NCI-H1436 (cell line): ENCODE measurements around the gene DYNC1LI2.
A peak's percentile ranks its signal among the peaks of the same experiment; 100 is the strongest.

Experiments used
- DNase-seq: peaks from one replicate; lab custom pipeline; 2025; lab: John Stamatoyannopoulos, UW

DYNC1LI2 gene

DNA sequence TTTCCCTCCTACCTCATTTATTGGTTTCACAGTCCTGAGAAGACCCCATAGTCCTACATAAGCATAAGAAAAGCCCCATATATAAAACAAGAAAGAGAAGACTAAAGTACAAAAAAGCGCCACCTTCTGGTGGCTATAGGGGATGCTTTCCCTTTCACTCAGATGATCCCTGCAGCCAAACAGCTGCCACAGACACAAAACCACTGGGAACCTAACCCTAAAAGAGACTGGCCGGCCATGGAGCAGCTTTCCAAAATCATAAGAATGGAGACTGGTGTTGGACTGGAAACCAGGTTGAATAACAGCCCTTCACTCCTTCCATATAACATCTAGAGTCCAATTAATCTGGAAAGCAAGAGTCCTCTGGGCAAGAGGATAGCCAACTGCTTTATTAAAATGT lies 11.4 kb downstream of the DYNC1LI2 start:
- DNase-seq = no peak

DNA sequence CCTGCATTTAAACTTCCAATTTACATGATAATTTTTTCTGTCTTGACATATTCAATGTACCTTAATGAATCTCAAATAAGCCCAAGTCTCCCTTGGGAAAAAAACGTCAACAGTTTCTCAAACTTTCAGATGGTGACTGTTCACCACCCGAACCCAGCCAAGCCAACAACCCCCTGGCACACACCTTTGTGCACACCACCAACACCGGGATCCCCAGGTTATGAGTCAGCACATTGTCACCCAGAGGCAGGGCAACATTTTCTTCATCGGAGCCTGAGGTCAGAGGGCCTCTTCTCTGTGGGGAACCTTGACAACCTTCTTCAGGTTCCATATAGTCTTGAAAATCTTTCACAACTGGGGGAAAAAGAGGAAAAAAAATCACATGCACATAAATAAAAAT lies 15.5 kb downstream of the DYNC1LI2 start:
- no peak for DNase-seq

DNA sequence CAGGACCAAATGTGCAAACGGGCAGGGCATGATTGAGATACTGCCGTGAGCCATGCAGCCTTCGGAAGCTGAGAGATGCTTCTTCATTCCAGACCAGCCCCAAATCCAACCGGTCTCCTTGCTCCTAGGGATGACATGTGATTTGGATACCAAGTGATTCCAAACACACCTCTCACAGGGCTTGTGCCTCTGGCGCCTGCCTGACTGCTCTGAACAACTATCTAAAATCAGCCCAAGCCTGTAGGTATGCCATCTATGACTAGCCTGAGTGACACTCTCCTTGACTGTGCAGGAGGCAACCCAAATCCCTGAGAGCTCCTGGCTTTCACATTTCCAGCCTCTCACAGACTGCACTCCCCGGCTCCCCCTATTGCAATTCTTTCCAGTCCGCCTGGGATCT lies 20.3 kb downstream of the DYNC1LI2 start:
- no peak for DNase-seq

DNA sequence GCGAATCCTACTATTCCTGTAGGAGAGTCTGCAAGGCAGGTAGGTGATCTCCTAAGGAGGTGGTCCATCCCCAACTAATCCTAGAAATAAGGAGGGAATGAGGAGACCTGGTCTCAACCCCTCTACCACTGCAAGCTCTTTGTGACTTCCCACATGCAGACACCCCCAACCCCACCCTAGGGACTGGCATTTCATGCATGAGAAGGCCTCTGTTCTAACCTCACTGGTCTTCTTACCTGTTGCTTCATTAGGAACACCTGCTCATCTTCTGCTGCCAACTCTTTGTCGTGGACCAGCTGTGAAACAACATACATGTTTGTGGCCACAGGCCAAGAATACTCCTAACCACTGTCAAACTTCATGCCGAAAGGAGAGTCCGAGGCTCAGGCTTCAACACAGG lies 22.6 kb downstream of the DYNC1LI2 start:
- DNase-seq = no peak

DNA sequence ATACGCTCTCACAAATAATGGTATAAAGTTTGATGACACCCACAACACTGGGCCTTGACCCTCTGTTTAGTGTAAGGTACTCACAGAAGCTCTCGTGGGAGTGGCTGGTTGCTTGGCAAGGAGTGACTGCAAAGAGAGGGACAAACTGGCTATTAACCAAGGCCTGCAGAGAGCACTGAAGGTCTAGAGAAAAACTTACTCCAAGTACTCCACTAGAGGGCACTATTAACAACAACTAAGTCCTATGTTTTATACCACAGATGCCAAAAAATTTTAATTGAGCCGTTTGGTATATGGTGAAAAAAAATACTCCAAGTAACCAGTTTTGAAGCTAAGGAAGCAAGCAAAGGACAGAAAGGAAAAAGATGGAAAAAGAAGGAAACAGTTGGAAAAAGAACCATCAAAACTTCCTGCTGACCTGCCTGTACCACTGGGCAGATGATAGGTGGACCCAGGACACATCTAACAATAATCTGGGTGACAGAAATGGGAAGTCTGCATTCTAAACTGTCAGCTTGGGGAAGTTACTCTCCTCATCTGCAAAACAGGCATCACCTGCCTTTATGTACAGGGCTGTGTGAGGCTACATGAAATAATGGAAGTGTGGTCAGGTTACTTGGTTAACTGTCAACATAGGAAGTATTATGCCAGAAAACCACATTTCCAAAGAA lies 23.2 kb downstream of the DYNC1LI2 start:
- peak; percentile 22 for DNase-seq

DNA sequence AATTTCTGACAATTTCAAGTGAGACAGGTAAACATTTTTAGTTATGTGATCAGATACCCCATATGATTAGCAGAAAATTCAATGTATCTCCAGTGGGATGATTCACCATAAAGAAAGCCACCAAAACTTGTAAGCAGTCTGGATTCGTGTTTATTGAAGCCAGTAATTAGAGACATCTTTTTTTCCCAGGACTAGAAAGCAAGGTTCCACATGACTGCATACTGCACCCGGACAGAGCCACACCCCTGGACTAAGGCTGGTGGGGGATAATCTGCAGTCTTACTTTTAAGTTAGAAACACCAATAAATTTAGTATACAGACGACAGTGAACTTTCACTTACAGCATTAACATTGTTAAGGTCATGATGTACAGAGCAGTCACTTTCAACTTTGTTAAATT lies 30.6 kb downstream of the DYNC1LI2 start:
- no peak for DNase-seq

DNA sequence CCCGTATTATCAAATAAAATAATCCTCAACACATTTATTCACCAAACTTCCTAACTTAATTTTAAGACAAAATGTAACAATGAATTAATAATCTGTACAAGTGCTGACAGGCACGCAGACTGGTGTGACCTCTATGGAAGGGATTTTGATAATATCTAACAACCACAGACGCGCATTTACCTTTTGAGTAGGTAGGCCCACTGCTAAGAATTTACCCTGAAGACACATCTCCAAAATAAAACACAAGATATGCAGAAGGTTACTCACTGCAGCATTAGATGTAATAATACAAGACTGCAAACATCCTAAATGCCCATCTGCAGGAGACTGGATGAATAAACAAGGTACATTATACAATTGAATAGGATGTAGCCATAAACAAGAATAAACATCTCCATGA lies 32.2 kb downstream of the DYNC1LI2 start:
- DNase-seq = no peak

DNA sequence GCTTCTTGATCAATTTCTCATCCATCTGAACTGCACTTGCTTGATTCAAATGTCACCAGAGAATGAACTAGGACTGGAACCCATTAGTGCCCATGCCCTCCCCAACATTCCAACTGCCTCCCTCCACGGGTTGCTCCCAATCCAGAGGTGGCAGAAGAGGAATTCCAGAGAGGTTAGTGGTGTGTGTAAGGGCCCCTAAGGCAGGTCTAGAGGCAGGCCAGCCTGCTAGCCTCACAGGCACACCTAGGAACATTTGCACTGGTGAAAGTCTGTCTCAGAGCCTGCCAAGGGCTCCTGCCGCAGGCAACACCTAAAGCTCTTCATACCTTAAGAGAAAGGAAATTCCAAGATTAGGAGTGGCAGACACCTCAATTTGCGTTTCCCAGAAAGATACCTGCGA lies 33.6 kb downstream of the DYNC1LI2 start:
- DNase-seq = no peak

DNA sequence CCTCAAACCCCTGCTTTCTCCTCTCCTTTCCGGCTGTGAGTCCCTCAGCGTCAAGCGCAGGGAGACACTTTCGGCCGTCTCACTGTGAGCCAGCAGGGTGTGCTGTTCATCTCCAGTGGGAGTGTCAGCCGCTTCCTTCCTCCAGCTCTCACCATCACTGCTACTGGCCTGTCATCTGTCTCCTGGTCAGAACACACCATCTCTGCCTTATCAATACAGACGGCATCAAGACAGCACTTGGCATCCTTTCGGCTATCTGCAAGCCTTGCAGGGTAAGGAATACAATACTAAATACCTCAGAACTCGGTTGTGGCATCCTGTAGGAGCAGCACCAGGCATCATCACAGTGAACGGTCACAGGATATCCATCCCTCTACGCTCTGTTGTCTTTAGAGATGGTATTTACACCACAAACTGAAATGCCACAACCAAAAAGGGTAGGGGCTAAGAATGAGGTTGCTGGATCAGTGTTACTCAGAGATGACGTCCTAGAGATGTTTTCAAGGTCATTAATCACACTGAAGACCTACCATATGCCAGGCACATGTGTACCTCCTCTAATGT lies 34.2 kb downstream of the DYNC1LI2 start:
- no peak for DNase-seq

DNA sequence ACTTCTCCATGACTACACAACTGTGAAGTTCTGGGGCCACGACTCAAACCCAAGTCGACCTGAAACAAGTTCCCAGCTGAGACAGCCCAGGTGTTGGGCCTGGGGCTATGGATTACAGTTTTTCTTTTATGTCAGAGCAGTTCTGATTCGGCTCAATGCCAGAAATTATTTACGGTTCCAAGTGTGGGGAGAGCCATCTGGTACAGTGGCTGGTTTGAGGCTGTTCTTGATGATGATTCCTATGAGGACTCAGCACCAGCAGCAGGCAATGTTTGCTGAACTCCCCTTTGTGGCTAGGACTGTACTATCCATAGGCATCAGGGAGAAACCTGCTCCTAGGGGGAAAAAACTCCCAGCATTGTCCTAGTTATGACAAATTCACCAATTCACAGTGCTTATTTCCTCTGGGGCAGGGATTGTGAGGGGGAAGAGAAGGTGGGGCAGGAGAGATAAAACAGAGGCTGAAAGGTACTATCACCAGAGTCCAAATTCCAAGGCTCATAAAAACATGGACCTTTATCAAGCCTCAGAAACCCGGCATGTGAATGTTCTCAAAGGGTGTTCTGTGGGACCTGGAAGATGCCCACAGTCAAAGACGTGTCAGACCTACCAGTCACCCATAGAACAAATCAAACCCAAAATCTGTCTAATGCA lies 36.6 kb downstream of the DYNC1LI2 start:
- no peak for DNase-seq

DNA sequence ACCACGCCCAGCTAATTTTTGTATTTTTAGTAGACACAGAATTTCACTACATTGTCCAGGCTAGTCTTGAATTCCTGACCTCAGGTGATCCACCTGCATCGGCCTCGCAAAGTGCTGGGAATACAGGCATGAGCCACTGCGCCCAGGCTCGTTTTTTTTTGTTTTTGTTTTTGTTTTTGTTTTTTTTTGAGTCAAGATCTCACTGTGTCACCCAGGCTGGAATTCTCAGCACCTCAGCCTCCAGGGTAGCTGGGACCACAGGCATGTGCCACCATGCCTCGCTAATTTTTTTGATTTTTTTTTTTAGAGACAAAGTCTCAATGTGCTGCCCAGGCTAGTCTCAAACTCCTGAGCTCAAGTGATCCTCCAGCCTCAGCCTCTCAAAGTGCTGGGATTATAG lies 37.3 kb downstream of the DYNC1LI2 start:
- no peak for DNase-seq

DNA sequence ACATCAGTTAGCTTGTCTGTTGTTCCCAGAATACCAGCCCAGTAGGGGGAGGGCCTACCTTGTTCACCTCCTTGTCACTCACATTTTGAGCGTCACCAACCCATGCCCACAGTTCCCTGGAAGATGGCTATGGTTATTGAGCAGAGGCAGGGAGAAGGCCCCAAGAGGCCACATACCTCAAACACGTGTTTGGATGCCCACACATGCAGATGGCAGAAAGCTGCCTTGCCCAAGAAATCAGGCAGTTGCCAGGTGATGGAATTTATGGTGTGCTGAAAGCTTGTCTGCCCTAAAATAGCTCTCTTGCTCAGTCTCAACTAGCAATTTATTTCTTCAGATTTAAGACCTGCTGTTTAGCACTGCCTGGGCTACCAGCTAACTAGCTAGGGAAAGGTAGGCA lies 38.3 kb downstream of the DYNC1LI2 start:
- no peak for DNase-seq

DNA sequence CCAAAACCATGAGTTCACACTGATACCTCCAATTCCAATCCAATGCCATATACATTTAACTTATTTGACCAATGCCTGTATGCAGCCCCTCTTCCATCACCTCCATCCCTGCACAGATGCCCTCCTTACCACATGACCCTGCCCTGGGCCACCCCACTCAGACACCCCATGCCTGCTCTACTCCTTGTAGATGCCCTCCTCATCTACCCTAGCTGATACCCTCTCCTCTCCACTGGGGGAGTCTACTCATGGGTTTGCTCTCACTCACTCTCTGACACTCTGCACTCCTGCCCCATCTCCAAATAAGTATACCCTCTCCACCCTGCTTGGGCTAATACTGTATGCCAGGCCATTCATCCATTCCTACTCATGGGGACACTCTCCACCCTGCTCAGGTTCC lies 38.9 kb downstream of the DYNC1LI2 start:
- no peak for DNase-seq

DNA sequence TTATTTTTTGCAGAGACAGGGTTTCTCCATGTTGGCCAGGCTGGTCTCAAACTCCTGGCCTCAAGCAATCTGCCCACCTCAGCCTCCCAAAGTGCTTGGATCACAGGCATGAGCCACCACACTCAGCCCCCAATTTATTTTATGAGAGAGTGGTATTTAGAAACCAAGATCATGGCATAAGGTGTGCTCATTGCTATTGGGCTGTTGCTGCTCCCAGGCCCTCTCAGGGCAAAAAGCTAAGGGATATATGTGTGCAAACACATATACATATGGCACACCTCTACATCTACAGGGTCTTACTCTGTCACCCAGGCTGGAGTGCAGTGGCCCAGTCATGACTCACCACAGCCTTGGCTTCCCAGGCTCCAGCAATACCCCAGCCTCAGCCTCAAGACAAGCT lies 39.8 kb downstream of the DYNC1LI2 start:
- no peak for DNase-seq

DNA sequence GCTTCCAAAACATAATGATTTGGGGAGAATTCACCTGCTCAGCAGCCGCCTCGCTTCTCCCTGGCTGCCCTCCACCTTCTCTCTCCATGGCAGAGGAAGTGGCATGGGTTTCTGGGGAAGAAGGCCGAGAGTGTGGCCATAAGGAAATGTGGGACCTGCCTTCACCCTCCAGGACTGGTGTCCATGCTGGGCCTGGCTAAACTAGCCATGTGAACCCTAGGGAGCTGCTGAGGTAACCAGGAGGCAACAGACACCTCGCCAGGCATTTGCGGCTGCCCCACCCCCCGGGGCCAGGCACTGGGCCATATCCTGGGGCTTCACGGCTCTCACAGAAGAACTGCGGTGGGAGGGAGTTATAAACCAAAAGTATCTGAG lies 44.9 kb downstream of the DYNC1LI2 start:
- no peak for DNase-seq

DNA sequence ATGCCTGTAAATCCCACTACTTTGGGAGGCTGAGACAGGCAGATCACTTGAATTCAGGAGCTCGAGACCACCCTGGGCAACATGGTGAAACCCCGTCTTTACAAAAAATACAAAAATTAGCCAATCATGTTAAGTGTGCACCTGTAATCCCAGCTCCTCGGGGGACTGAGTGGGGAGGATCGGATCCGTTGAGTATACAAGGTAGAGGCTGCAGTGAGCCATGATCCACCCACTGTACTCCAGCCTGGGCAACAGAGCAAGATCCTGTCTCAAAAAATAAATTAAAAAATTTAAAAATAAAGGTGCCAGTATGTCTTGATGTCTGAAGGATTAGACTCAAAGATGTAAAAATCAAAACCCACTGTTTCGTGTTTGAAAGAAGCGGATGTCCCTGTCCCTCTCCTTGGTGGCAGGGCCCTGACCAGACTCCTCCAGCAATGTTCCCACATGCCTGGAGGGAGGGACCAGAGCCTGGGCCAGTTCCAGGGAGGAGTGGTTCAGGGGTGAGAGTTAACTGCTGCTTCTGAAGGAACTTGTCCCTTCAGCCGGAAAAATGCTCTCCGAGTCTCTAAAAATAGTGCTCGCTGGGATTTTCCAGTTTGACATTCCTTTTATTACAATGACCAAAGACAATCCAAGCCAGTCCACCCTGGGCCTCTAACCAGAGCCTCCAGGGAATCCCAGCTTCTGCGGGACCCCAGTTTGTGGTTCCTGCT lies 45.5 kb downstream of the DYNC1LI2 start:
- no peak for DNase-seq

DNA sequence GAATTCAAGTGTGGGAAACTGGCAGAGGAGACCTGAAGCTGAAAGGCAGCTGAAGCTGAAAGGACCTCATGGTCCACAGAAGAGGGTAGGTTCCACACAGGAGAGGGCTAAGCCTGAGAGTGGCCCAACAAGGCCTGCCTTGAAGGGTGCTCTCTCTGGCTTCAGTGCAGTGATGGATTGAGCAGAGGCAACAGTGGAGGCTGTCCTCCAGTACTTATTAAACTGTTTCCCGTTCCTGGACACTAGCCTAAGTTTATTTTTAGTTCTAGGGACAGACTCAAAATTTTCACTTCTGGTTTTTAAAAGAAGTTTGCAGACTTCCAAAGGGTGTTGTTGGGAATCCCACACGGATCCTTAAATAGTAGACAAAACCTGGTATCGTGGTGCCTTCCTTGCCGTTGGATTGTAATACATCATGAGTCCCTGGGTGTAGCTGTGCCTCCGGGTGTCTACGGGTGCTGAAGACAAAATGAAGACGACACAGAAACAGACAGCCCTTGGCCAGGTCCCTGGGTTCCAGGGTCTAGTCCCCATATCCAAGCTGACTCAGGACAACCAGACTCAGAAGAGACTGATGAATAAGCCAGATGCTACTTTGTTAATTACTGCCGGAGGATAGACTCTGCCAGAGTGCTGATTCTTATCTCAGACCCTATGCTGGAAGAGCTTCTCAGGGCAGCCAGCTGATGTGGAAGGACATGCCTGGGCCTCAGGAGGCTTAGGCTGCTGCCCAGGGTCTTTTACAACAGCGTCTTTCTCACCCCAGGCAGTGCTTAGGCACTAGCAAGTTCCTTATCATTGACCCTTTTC lies 47.8 kb downstream of the DYNC1LI2 start:
- no peak for DNase-seq

DNA sequence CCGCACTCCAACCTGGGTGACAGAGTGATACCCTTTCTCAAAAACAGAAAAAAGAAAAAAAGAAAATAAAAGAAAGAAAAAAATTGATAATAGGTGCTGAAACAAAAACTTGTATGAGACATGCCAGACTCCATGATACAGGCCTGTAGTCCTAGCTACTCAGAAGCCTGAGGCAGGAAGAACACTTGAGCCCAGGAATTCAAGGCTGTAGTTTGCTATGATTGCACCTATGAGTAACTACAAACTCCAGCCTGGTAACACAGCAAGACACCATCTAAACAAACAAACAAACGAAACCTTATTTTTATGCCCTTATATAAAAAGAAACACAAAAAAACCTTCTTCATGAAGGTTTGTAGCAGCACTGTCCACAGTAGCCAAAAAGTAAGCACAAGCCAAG lies 49.9 kb downstream of the DYNC1LI2 start:
- no peak for DNase-seq

DNA sequence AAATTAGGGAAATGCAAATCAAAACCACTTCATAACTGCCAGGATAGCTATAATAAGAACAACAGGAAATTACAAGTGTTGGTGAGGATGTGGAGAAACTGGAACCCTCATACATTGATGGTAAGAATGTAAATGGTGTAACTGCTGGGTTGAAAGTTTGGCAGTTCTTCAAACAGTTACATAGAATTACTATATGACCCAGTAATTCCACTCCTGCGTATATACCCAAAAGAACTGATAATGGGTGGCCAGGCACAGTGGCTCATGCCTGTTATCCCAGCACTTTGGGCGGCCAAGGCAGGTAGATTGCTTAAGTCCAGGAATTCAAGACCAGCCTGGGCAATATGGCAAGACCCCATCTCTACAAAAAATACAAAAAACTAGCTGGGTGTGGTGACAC lies 50.4 kb downstream of the DYNC1LI2 start:
- DNase-seq = no peak

DNA sequence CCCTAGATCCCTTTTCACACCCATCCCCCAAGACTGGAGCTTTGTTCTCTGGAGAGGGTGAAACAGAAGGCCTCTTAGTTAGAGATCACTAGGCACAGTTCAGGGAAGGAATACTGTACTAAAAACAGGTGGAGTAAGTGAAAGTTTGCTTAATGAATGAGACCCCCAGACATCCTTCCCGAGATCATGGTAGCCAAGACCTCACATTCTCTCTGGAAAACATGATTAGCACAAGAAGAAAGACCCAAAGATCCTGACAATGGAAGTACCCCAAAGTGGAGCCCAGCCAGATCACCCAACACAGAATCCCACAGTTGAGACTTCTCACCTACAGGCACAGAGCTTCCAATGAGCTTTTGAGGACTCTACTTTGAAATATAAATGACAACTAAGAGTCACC lies 51.5 kb downstream of the DYNC1LI2 start:
- no peak for DNase-seq

DNA sequence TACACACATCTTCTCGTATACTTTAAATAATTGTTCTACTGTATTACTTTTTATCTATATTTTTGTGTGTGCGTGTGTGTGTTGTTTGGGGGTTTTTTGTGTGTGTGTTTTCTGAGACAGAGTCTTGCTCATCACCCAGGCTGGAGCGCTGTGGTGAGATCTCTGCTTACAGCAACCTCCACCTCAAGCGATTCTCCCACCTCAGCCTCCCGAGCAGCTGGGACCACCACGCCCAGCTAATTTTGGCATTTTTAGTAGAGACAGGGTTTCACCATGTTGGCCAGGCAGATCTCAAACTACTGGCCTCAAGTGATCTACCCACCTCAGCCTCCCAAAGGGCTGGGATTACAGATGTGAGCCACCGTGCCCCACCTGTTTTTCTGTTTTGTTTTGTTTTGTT lies 53.4 kb downstream of the DYNC1LI2 start:
- DNase-seq = no peak
